Hepatocyte (in vitro differentiated cells): ENCODE results near the gene DMWD.

Experiments
- EZH2 ChIP-seq: fragments of 200-600 bp; sonication (generic); IDR thresholded peaks from 2 replicates; pipeline ENCODE4 v1.6.1; 2016; ENCODE audit warnings: antibody characterized with exemption, mild to moderate bottlenecking, borderline replicate concordance
- TF ChIP-seq, protein P1 (sequence below): fragments of 200-600 bp; sonication (generic); IDR thresholded peaks from 2 replicates; pipeline ENCODE4 v1.5.1; 2016; ENCODE audit warnings: antibody characterized with exemption, mild to moderate bottlenecking; ENCODE audit not compliant: poor library complexity

DNA sequence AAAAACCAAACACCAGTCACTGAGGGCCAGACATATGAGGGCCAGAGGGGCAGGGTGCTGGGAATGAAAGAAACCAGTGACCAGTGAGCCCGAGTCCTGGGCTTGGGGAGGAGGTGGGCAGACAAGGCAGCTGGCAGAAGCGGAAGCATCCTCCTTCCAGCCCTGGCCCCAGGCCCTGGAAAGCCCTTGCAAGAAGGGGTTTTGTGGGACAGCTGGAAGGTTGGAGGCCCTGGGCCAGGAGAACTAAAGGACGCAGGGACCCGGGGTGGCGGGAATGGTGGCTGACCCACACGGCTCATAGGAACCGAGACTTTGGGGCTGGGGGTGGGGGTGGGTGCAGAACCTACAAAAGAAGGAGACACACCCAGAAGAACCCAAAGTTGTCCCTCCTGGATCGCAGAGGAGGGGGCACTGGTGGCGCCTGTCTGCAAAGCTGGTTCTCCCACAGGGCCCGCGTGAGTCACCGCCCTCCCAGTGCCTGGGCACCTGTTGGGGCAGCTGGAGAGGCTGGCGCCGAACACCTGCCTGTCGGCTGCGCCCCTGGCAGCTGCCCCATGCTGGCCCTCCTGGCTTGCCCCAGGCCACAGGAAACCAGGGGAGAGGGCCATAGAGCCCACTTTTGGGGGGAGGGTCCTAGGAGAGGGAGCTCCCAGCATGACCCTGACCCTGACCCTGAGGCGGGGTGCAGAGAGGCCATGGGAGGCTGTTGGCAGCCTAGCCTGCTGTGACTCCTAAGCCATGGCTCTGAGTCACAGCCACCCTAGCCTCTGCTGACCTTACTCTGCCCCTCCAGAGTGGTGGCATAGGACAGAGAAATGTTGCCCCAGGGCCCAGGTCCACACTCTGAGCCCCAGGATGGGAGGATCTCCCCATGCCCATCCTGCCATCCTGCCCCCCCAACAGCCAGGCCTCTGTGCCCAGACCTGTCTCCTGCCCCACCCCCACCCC lies 11.2 kb downstream of the DMWD start:
- TF ChIP-seq, protein P1, sequence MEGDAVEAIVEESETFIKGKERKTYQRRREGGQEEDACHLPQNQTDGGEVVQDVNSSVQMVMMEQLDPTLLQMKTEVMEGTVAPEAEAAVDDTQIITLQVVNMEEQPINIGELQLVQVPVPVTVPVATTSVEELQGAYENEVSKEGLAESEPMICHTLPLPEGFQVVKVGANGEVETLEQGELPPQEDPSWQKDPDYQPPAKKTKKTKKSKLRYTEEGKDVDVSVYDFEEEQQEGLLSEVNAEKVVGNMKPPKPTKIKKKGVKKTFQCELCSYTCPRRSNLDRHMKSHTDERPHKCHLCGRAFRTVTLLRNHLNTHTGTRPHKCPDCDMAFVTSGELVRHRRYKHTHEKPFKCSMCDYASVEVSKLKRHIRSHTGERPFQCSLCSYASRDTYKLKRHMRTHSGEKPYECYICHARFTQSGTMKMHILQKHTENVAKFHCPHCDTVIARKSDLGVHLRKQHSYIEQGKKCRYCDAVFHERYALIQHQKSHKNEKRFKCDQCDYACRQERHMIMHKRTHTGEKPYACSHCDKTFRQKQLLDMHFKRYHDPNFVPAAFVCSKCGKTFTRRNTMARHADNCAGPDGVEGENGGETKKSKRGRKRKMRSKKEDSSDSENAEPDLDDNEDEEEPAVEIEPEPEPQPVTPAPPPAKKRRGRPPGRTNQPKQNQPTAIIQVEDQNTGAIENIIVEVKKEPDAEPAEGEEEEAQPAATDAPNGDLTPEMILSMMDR: no peak
- no peak for TF ChIP-seq EZH2
